Activated T-cell treated with anti-CD3 and anti-CD28 coated beads, Interleukin-2, amount 50 U/mL, for 48 hours (primary cell): ENCODE measurements around the gene CLUH.
"Not testable (repeated sequence)": the region's sequence is repeated elsewhere in the genome, so short reads cannot be mapped to it uniquely, and the experiment has no call there.

Experiments
- DNase-seq, 2 experiments: peaks; one replicate each; pipeline ENCODE4 v3.0.0-alpha.2; 2020

Gene CLUH

DNA sequence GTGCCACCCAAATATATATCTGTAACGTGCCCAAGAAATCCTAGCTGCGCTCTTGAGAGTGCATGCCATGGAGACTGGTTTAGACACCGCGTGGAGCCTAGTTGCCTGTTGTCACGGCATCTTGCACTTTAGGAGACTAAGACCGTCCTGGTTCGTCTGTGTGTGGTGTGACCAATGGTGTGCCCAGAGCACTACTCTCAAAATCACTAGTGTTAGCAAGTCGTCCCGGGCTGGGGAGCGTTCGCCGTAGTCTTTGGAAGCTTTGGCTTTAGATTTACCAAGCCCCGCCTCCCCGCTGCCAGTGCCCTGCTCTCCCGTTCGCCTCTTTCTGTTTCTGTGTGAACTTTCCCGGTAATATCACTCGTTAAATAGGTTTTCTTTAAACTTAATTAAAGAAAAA is 27.0 kb downstream of the CLUH start:
- no peak for DNase-seq

DNA sequence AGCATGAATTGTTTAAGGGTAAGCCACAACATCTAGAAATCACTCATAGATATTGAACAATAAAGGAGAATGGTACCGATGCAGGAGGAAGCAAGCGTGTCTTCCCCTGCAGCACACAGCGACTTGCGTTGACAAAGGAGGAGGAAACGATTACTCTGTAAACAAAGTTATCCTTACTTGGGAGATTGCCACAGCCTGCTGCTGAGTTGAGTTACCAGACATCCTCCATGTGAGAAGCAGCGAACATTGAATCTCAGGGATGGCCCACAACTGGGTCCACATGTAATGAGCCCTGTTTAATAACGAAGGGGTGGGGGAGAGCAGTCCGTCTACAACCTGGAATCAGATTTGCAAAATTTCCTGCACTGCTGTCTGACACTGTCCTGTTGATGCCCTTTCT is 27.7 kb downstream of the CLUH start:
- no peak for DNase-seq

DNA sequence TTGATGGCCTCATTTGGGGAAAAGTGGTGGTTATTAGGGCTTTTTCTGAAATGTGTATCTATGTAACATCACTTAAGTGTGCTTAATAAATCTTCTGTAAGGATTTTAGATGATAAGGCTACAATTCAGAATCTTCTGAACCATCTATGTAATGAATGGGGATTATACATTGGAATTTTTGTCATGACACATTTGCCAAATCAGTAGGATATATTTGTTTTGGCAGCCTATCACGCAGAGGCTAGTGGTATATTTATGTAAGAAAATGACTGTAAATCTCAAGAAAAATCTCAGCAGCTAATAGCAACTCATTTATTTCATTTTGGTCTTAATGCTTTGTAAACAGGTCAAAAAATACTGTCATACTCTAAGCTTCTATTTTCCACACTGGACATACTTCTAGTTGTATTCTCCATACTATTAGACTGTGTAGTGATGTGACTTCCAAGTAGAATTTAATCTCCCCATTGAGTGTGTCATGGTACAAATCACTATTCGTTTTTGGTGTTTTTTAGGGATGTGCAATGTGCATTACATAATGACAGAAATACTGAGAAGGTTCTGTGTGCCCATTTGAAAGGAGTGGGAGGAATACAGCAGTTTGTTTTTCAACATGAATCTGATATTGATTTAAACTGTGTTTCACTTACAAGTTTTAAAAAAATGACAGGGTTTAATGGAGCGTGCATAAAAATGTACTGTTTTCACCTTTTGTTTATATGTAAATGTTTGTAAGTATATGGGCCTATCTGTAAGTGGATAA is 29.2 kb downstream of the CLUH start:
- DNase-seq: no peak

DNA sequence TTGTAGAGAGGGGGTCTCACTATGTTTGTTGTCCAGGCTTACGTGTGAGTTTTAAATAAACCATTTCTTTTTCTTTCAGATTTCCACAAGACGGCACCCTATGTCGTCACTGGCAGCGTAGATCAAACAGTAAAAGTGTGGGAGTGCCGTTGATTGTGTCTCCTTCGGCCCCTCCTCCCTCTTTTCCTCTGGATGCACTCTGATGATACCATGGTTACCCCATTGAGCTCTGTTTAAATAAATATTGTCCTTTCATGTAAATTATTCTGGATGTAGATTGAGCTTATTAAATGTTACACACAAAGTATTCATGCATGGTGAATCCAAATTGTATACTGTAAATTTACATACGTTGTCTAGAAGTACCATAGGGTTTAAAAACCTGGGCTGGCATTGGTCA is 29.9 kb downstream of the CLUH start:
- DNase-seq: no peak

DNA sequence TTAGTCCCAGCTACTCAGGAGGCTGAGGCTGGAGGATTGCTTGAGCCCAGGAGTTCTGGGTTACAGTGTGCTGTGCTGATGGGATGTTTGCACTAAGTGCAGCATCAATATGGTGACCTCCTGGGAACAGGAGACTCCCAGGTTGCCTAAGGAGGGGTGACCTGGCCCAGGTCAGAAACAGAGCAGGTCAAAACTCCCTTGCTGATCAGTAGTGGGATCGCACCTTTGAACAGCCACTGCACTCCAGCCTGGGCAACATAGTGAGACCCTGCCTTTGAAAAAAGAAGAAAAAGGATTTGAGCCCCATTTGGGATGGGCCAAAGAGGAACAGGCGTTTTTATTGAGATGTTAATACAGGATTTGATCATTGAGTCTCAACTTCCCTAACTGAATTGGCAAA is 30.6 kb downstream of the CLUH start:
- DNase-seq: no peak

DNA sequence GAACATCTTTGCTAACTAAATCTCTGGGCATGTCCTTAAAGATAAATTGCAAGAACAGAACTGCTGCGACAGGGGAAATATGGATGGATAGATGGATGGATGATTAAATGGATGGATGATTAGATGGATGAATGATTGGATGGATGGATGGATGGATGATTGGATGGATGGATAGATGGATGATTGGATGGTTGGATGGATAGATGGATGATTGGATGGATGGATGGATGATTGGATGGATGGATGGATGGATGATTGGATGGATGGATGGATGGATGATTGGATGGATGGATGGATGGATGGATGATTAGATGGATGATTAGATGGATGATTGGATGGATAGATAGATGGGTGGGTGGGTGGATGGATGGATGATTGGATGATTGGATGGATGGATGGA is 32.3 kb downstream of the CLUH start:
- not testable (repeated sequence) for DNase-seq

DNA sequence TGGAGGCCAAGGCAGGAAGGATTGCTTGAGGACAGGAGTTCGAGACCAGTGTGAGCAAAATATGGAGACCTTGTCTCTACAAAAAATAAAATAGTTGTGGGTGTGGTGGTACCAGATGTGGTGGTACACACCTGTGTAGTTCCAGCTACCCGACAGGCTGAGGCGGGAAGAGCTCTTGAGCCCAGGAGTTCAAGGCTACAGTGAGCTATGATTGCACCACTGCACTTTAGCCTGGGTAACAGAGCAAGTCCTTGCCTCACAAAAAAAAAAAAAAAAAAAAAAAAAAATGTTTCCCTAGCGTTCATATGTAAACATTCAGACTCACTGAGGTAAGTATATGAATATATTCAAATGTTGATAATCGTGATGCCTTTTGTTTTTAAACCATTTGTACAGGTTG is 39.5 kb downstream of the CLUH start:
- no peak for DNase-seq

DNA sequence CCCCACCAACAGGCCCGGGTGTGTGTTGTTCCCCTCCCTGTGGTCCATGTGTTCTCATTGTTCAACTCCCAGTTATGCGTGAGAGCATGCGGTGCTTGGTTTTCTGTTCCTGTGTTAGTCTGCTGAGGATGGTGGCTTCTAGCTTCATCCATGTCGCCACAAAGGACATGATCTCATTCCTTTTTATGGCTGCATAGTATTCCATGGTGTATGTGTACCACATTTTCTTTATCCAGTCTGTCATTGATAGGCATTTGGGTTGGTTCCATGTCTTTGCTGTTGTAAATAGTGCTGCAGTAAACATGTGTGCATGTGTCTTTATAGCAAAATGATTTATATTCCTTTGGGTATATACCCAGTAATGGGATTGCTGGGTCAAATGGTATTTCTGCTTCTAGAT is 51.2 kb downstream of the CLUH start:
- DNase-seq: not testable (repeated sequence)

DNA sequence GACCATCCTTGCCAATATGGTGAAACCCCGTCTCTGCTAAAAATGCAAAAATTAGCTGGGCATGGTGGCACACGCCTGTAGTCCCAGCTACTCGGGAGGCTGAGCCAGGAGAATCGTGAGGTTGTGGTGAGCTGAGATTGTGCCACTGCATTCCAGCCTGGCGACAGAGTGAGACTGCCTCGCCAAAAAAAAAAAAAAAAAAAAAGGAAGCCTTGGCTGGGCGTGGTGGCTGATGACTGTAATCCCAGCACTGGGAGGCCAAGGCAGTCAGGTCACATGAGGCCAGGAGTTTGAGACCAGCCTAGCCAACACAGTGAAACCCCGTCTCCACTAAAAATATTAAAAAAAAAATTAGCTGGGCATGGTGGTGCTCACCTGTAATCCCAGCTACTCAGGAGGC is 52.2 kb downstream of the CLUH start:
- not testable (repeated sequence) for DNase-seq

DNA sequence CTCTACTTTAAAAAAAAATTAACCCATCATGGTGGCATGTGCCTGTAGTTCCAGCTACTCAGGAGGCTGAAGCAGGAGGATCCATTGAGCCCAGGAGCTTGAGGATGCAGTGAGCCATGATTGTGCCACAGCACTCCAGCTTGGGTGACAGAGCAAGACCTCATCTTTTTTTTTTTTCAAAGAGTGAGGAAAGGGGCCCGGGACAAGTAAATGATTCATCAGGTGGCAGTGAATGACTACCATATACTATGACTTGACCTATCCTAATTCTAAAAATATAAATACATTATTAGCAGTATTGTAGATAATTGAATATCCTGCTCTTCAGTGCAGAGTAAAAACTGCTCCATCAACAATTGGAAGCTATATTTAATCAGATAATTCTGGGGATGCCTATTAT is 55.3 kb downstream of the CLUH start:
- no peak for DNase-seq

DNA sequence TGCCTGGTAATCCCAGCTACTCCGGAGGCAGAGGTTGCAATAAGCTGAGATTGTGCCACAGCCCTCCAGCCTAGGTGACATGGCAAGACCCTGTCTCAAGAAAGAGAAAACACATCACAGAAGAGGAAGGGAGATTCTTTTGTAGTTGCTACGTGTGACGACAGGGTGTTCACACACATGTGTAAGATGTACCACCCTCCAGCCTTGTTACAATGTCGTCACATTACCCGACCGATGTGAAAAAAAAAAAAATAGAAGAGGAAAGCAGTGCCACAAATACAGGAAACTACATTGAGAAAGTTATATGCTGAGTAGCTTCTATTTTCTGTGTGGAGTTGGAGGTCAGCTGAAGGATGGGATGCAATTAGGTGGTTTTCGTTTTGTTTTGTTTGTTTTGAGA is 56.0 kb downstream of the CLUH start:
- DNase-seq: no peak

DNA sequence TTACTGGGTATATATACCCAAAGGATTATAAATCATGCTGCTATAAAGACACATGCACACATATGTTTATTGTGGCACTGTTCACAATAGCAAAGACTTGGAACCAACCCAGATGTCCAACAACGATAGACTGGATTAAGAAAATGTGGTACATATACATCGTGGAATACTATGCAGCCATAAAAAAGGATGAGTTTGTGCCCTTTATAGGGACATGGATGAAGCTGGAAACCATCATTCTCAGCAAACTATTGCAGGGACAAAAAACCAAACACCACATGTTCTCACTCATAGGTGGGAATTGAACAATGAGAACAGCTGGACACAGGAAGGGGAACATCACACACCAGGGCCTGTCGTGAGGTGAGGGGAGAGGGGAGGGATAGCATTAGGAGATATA is 58.7 kb downstream of the CLUH start:
- not testable (repeated sequence) for DNase-seq

DNA sequence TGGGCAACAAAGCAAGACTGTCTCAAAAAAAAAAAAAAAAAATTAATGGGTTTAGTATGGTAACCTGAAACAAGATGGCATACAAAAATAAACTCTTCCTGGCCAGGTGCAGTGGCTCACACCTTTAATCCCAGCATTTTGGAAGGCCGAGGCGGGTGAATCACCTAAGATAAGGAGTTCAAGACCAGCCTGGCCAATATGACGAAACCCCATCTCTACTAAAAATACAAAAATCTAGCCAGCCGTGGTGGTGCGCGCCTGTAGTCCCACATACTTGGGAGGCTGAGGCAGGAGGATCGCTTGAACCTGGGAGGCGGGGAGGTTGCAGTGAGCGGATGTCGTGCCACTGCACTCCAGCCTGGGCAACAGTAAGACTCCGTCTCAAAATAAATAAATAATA is 62.4 kb downstream of the CLUH start:
- DNase-seq: no peak

DNA sequence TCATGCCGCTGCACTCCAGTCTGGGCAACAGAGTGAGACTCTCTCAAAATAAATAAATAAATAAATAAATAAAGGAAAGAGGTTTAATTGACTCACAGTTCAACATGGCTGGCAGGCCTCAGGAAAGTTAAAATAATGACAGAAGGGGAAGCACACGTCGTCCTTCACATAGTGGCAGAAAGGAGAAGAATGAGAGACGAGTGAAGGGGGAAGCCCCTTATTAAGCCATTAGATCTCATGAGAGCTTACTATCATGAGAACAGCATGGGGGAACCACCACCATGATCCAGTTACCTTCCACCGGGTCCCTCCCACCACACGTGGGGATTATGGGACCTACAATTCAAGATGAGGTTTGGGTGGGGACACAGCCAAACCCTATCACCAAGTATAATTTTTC is 63.6 kb downstream of the CLUH start:
- DNase-seq: no peak

DNA sequence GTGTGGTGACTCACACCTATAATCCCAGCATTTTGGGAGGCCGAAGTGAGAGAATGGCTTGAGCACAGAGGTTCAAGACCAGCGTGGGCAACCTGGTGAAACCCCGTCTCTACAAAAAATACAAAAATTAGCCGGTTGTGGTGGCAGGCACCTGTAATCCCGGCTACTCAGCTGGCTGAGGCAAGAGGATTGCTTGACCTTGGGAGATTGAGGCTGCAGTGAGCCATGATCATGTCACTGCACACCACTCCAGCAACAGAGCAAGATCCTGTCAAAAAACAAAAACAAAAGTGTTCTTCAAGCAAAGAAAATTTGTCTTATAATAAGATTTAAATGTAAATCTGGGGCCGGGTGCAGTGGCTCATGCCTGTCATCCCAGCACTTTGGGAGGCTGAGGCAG is 66.6 kb downstream of the CLUH start:
- DNase-seq: no peak
